Activated naive CD8-positive, alpha-beta T cell (primary cell): ENCODE results near the gene MIA.
"Not testable (repeated sequence)": the region's sequence is repeated elsewhere in the genome, so short reads cannot be mapped to it uniquely, and the experiment has no call there.

ENCODE experiments used
- H3K27ac Mint-ChIP-seq: one replicate; pipeline ENCODE4 v1.8.0; 2021; ENCODE audit warnings: mixed read lengths
- H3K27me3 Mint-ChIP-seq: one replicate; pipeline ENCODE4 v1.8.0; 2021; ENCODE audit warnings: mixed read lengths
- H3K36me3 Mint-ChIP-seq: one replicate; pipeline ENCODE4 v1.8.0; 2021; ENCODE audit warnings: mixed read lengths
- H3K4me1 Mint-ChIP-seq: one replicate; pipeline ENCODE4 v1.8.0; 2021; ENCODE audit warnings: low read depth, mixed read lengths
- H3K4me3 Mint-ChIP-seq: one replicate; pipeline ENCODE4 v1.8.0; 2021; ENCODE audit warnings: mild to moderate bottlenecking, mixed read lengths
- H3K9me3 Mint-ChIP-seq: one replicate; pipeline ENCODE4 v1.8.0; 2021; ENCODE audit warnings: low read depth, mixed read lengths

MIA gene

GRCh38 chr19:40810649-40811408 is 35.5 kb downstream of the MIA start:
- H3K9me3 Mint-ChIP-seq, H3K27me3 Mint-ChIP-seq, H3K36me3 Mint-ChIP-seq: not testable (repeated sequence)
- peak overlapping the region; percentile 93 for H3K4me3 Mint-ChIP-seq
- H3K27ac Mint-ChIP-seq: peak overlapping the region; percentile 90
- H3K4me1 Mint-ChIP-seq: peaks cover 55% of the 10 kb centered on the region

GRCh38 chr19:40811478-40812341 is 36.4 kb downstream of the MIA start:
- Mint-ChIP-seq H3K36me3 (no peaks in the 10 kb centered on the region), H3K27me3 (no peaks in the 10 kb centered on the region), H3K9me3 (no peaks in the 10 kb centered on the region), H3K4me3 (peak overlapping the region; percentile 93), H3K4me1 (peaks cover 46% of the 10 kb centered on the region), H3K27ac (peak overlapping the region; percentile 41)

- not testable (repeated sequence) for H3K36me3 Mint-ChIP-seq, H3K27me3 Mint-ChIP-seq, H3K27ac Mint-ChIP-seq, H3K9me3 Mint-ChIP-seq
- Mint-ChIP-seq H3K4me3 (peak overlapping the region; percentile 93), H3K4me1 (peaks cover 38% of the 10 kb centered on the region)
Measured at GRCh38 chr19:40812571-40812970, 37.2 kb downstream of the MIA start.

GRCh38 chr19:40813182-40813581 is 37.9 kb downstream of the MIA start:
- Mint-ChIP-seq H3K36me3 (no peaks in the 10 kb centered on the region), H3K4me3 (peak overlapping the region; percentile 93), H3K27ac (no peak overlapping the region), H3K27me3 (no peaks in the 10 kb centered on the region), H3K9me3 (no peaks in the 10 kb centered on the region), H3K4me1 (peaks cover 36% of the 10 kb centered on the region)

GRCh38 chr19:40815223-40815622 is 39.9 kb downstream of the MIA start:
- Mint-ChIP-seq H3K27ac (no peak overlapping the region), H3K27me3 (no peaks in the 10 kb centered on the region), H3K9me3 (no peaks in the 10 kb centered on the region), H3K4me3 (no peak overlapping the region), H3K4me1 (peaks cover 41% of the 10 kb centered on the region), H3K36me3 (no peaks in the 10 kb centered on the region)

- H3K27ac Mint-ChIP-seq: peak overlapping the region; percentile 41
- H3K9me3 Mint-ChIP-seq: not testable (repeated sequence)
Measured at GRCh38 chr19:40818480-40819399, 43.4 kb downstream of the MIA start.

GRCh38 chr19:40819479-40820234 is 44.3 kb downstream of the MIA start:
- H3K27me3 Mint-ChIP-seq, H3K36me3 Mint-ChIP-seq, H3K9me3 Mint-ChIP-seq, H3K4me3 Mint-ChIP-seq: not testable (repeated sequence)
- Mint-ChIP-seq H3K4me1 (peaks cover 24% of the 10 kb centered on the region), H3K27ac (peak overlapping the region; percentile 23)

More at GRCh38 chr19:40818480-40819399, 43.4 kb downstream of the MIA start:
- peaks cover 22% of the 10 kb centered on the region for H3K4me1 Mint-ChIP-seq
- not testable (repeated sequence) for H3K27me3 Mint-ChIP-seq, H3K36me3 Mint-ChIP-seq
- H3K4me3 Mint-ChIP-seq: peak overlapping the region; percentile 81

GRCh38 chr19:40822161-40822560 is 46.8 kb downstream of the MIA start:
- Mint-ChIP-seq H3K36me3 (peaks cover 5% of the 10 kb centered on the region), H3K4me3 (no peak overlapping the region), H3K9me3 (no peaks in the 10 kb centered on the region), H3K27me3 (no peaks in the 10 kb centered on the region), H3K4me1 (peaks cover 40% of the 10 kb centered on the region), H3K27ac (no peak overlapping the region)

GRCh38 chr19:40822704-40823553 is 47.6 kb downstream of the MIA start:
- H3K9me3 Mint-ChIP-seq, H3K36me3 Mint-ChIP-seq, H3K27ac Mint-ChIP-seq, H3K4me3 Mint-ChIP-seq, H3K27me3 Mint-ChIP-seq: not testable (repeated sequence)
- H3K4me1 Mint-ChIP-seq: peaks cover 40% of the 10 kb centered on the region

- not testable (repeated sequence) for H3K36me3 Mint-ChIP-seq, H3K27me3 Mint-ChIP-seq, H3K27ac Mint-ChIP-seq, H3K9me3 Mint-ChIP-seq, H3K4me3 Mint-ChIP-seq
- H3K4me1 Mint-ChIP-seq: peaks cover 24% of the 10 kb centered on the region
Measured at GRCh38 chr19:40824916-40825315, 49.6 kb downstream of the MIA start.

- not testable (repeated sequence) for H3K27ac Mint-ChIP-seq, H3K36me3 Mint-ChIP-seq, H3K4me3 Mint-ChIP-seq, H3K27me3 Mint-ChIP-seq, H3K9me3 Mint-ChIP-seq
- peaks cover 24% of the 10 kb centered on the region for H3K4me1 Mint-ChIP-seq
Measured at GRCh38 chr19:40825460-40826095, 50.3 kb downstream of the MIA start.

GRCh38 chr19:40826312-40826698 is 51.0 kb downstream of the MIA start:
- H3K27me3 Mint-ChIP-seq, H3K9me3 Mint-ChIP-seq, H3K4me3 Mint-ChIP-seq, H3K36me3 Mint-ChIP-seq: not testable (repeated sequence)
- peaks cover 24% of the 10 kb centered on the region for H3K4me1 Mint-ChIP-seq
- peak overlapping the region; percentile 67 for H3K27ac Mint-ChIP-seq

- not testable (repeated sequence) for H3K9me3 Mint-ChIP-seq, H3K27me3 Mint-ChIP-seq, H3K36me3 Mint-ChIP-seq
- H3K4me1 Mint-ChIP-seq: peaks cover 24% of the 10 kb centered on the region
- peak overlapping the region; percentile 24 for H3K4me3 Mint-ChIP-seq
- peak overlapping the region; percentile 67 for H3K27ac Mint-ChIP-seq
Measured at GRCh38 chr19:40826699-40827385, 51.5 kb downstream of the MIA start.
